Measurements from ENCODE around the gene MEIS1. TPM values are rescaled to one million over a fixed set of nuclear protein-coding genes. Genes with fewer than 3 reads are reported as not detected.

Gene MEIS1
- polyA plus RNA-seq, 3 donors, result 104 to 117 (median 113) TPM

GRCh38 chr2:66429693-66430504 lies 5.0 kb upstream of the MEIS1 start:
- no peak for DNase-seq

- no peak for DNase-seq
Observed at GRCh38 chr2:66430505-66431273, 4.2 kb upstream of the MEIS1 start.

- no peak for DNase-seq
Observed at GRCh38 chr2:66431274-66431642, 3.7 kb upstream of the MEIS1 start.

- no peak for DNase-seq
Observed at GRCh38 chr2:66431846-66432587, 2.9 kb upstream of the MEIS1 start.

- DNase-seq, result peak; percentile 97
Observed at GRCh38 chr2:66432801-66433694, 1.9 kb upstream of the MEIS1 start.

GRCh38 chr2:66433695-66433944 lies 1.3 kb upstream of the MEIS1 start:
- DNase-seq, result no peak

GRCh38 chr2:66433945-66434678 lies 813 bp upstream of the MEIS1 start:
- DNase-seq, result no peak

GRCh38 chr2:66435549-66435875 lies 587 bp downstream of the MEIS1 start:
- DNase-seq, result no peak

GRCh38 chr2:66435963-66436362 lies 1.0 kb downstream of the MEIS1 start:
- no peak for DNase-seq

- no peak for DNase-seq
Observed at GRCh38 chr2:66436581-66437001, 1.7 kb downstream of the MEIS1 start.

- no peak for DNase-seq
Observed at GRCh38 chr2:66437109-66437690, 2.3 kb downstream of the MEIS1 start.

- DNase-seq, result no peak
Observed at GRCh38 chr2:66437691-66438497, 3.0 kb downstream of the MEIS1 start.

- DNase-seq, result no peak
Observed at GRCh38 chr2:66438498-66438833, 3.5 kb downstream of the MEIS1 start.

GRCh38 chr2:66438891-66439811 lies 4.2 kb downstream of the MEIS1 start:
- no peak for DNase-seq

GRCh38 chr2:66439812-66440542 lies 5.1 kb downstream of the MEIS1 start:
- DNase-seq, result no peak

GRCh38 chr2:66440708-66441497 lies 6.0 kb downstream of the MEIS1 start:
- DNase-seq, result no peak

- DNase-seq, result no peak
Observed at GRCh38 chr2:66441581-66442320, 6.8 kb downstream of the MEIS1 start.
